ENCODE measurements around the gene CEND1. TPM values are rescaled to one million over a fixed set of nuclear protein-coding genes. Genes with fewer than 3 reads are reported as not detected.

Gene CEND1
- total RNA-seq, 4 donors from 2014 or later, result not detected

GRCh38 chr11:811446-812245 lies 21.8 kb upstream of the CEND1 start:
- ATAC-seq (ENCODE audit: low FRiP score) (no peak), DNase-seq (ENCODE audit: low spot score) (no peak)
- no peak for TF ChIP-seq CTCF (IDR thresholded peaks at IDR 0.05)

GRCh38 chr11:810040-810567 lies 20.2 kb upstream of the CEND1 start:
- DNase-seq (ENCODE audit: low spot score), result no peak
- no peak for TF ChIP-seq CTCF (IDR thresholded peaks at IDR 0.05)
- ATAC-seq (ENCODE audit: low FRiP score), result no peak

- DNase-seq (ENCODE audit: low spot score) (peak; percentile 87), ATAC-seq (ENCODE audit: low FRiP score) (peak; percentile 92)
- TF ChIP-seq CTCF (IDR thresholded peaks at IDR 0.05), result no peak
These were observed 19.6 kb upstream of the CEND1 start, which contains the start of gene RPLP2 for GRCh38 chr11:809287-810039. TSS of gene RPLP2 (plus strand) at chr11:809967. CDS start at chr11:810235, 268 bp downstream.

- no peak for TF ChIP-seq CTCF (IDR thresholded peaks at IDR 0.05)
- DNase-seq (ENCODE audit: low spot score) (no peak), ATAC-seq (ENCODE audit: low FRiP score) (no peak)
These were observed 18.8 kb upstream of the CEND1 start for GRCh38 chr11:808427-809286.

GRCh38 chr11:804599-804964 lies 14.7 kb upstream of the CEND1 start:
- TF ChIP-seq CTCF (IDR thresholded peaks at IDR 0.05), result no peak
- ATAC-seq (ENCODE audit: low FRiP score) (no peak), DNase-seq (ENCODE audit: low spot score) (no peak)

- DNase-seq (ENCODE audit: low spot score) (no peak), ATAC-seq (ENCODE audit: low FRiP score) (no peak)
- TF ChIP-seq CTCF (IDR thresholded peaks at IDR 0.05), result no peak
These were observed 14.1 kb upstream of the CEND1 start for GRCh38 chr11:803770-804598.

Measured in omental fat pad (tissue), 4 donors.